ENCODE measurements around the gene BHMT.
A peak's percentile ranks its signal among the peaks of the same experiment; 100 is the strongest.
"Not testable (repeated sequence)": the region's sequence is repeated elsewhere in the genome, so short reads cannot be mapped to it uniquely, and the experiment has no call there.

BHMT gene

DNA sequence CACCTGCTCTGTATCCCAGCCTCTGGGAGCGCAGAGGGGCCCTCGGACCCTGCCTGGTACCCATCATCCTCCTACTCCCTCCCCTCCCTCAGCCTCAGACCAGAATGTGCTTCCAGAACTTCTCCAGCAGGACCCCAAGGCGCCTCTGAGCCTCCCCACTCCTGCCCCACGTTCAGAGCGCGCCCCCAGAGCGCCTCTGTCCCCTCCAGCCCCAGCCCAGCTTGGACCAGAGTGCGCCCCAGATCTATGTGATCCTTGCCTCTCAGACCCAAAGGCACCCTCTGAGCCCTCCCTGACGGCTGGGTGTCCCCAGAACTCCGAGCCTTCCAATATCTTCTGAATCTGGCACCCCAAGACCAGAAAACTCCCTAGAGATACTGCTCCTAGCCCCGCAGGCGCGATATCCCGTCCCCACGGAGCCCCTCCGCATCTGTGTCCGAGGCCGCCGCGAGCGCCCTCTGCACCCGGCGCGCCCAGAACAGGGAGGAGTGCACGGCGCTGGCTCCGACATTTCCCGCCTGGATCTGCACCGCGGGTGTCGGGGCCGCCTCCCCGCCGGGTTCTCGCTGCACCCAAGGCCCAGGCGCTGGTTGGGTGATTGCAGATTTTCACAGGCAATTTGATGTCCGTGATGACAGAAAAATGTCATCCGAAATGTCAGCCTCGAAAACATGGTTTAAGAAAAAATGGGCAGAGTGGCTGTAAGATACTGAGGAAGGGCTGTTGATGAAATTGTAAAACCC lies 522 bp downstream of the BHMT start:
- ATAC-seq: no peak

DNA sequence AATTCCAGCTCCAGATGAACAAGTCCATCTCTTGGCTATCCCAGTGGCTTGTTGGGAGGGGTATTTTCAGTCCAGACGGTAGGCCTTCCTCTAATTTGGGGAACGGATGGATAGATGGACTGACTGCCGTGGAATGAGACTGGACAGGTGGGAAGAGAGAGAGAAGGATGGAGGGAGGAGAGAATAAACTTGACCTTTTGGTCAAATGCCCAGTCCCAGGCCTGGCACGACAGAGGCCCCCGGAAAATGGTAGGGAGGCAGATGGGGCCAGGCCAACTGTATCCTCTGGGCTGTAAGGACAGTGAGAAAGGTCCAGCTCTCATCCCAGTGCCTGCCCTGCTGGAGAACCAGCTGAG lies 1.1 kb downstream of the BHMT start:
- ATAC-seq: no peak

DNA sequence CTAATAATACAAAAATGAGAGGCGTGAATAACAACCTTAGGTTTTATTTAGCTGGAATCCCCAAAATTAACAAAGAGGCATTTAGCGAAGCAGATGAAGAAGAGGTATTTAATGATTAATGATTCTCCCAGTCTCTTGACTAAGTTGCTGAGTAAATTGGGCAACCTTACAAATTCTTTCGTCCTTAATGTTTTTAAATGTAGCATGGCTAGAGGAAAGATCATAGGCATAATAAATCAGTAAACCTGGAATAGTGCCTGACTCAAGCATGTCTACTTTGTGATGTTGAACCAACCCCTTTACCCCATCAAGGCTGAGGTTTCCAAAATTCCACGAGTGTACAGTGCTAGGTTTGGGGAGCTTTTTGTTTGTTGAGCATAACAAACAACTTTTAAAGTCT lies 7.9 kb downstream of the BHMT start:
- ATAC-seq: no peak

DNA sequence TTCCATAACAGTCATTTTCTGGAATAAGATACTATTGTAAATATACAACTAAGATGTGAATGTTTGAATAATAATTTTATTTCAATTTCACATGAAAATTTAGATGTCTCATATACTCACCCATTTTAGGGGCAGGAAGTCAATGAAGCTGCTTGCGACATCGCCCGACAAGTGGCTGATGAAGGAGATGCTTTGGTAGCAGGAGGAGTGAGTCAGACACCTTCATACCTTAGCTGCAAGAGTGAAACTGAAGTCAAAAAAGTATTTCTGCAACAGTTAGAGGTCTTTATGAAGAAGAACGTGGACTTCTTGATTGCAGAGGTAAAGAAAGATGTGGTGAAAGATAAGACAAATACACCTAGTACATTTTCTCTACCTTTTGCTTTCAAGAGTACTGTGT lies 8.6 kb downstream of the BHMT start:
- peak; percentile 63 to 76 for ATAC-seq

DNA sequence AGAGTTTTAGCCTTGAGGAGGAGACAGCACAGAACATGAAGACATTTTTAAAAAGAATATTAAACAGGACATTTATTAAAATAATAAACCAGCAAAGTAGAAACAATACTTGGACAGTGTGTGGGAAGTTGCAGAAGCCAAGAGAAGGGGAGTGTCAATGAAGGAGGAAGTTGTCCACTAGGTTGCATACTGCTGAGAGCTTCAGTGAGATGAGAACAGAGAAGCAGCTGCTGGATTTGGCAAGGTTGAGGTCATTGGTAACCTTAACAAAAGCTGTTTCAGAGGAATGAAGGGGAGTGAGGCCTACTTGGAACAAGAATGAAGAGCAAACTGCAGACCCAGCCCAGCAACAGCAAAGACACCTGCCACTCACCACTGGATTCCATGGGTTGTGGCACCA lies 11.4 kb downstream of the BHMT start:
- no peak for ATAC-seq

DNA sequence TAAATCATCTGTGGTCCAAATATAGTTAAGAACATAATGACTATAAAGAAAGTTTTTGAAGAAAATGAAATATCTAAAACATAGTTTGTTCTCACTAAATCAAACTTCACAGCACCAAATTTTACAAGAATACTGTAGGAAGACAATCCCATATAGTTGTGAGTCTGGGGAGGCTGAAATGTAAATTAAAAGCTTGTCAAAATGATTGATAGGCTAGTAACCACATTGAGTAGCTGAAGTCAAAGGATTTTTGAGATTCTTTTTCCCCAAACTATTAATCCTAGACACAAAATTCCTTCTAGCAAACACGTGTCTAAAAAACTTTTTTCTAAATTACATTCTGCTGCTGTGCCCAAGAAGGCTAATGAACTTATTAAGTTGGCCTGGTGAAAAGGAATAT lies 13.0 kb downstream of the BHMT start:
- ATAC-seq: no peak

DNA sequence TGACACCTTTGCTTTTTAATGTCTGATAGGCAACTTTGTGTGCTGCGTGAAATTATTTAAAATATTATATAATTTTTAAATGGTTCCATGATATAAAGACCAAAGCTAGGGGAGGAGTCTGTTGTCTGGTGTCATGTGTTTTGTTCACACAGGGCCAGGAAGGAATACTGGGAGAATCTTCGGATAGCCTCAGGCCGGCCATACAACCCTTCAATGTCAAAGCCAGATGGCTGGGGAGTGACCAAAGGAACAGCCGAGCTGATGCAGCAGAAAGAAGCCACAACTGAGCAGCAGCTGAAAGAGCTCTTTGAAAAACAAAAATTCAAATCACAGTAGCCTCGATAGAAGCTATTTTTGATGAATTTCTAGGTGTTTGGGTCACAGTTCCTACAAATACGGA lies 19.2 kb downstream of the BHMT start:
- no peak for ATAC-seq

DNA sequence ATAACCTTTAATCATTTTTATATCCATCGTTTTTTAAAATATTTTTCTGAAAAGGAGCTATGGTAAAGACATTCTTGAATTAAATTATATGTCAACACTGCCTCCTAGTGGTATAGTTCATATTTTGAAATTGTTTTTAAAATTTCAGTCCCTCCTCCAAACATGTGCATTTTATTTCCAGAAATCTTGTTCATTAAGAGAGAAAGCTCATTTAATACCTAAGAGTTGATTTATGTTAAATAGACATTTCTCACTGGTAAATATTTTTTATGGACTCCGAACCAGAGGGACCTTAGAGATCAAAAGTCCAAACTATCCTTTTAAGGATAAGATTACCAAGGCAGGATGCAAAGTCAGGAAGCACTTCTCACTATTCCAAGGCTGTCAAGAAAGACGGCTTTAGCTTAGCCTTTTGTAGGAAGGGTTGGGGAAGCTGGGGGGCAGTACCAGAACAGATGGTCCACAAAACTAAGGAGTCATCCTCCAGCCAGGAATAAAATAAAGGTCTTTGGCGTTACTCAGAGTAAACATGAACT lies 21.6 kb downstream of the BHMT start:
- peak in 1 of 2 donors; percentile 33 for ATAC-seq

DNA sequence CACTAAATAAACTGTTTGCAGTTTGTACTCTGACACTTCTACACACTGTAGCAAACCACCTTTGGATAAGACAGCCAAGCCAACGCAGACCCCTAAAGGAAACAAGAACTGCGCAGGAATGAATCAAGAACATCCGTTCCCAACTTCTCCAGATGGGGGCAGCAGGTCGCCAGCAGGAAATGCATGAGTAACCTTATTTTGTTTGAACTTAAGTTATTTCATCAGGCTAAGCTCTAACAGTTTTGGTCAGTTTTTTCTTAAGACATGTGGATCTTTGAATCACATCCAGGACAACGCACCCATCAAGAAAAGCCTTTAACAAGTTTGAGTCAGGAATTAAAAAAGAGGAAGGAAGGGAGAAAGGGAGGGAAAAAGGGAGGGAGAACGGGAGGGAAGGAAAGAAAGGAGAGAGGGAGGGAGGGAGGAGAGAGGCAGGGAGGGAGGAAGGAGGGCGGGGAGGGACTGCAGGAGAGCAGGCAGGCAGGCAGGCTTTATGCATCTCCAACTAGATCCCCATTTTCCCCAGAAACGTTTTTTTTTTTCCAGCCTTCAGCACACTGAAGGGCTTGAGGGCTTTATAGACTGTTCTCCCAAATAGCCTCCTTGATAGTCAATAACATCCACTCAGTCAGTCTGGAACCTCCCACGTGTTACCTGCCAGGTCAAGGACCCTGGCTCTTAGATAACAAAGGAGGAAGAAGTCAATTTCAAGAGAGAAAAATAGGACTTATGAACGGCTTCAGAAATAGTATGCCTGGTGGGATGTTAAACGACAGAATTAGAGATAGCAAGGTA lies 22.2 kb downstream of the BHMT start:
- ATAC-seq: peak; percentile 63 to 75

DNA sequence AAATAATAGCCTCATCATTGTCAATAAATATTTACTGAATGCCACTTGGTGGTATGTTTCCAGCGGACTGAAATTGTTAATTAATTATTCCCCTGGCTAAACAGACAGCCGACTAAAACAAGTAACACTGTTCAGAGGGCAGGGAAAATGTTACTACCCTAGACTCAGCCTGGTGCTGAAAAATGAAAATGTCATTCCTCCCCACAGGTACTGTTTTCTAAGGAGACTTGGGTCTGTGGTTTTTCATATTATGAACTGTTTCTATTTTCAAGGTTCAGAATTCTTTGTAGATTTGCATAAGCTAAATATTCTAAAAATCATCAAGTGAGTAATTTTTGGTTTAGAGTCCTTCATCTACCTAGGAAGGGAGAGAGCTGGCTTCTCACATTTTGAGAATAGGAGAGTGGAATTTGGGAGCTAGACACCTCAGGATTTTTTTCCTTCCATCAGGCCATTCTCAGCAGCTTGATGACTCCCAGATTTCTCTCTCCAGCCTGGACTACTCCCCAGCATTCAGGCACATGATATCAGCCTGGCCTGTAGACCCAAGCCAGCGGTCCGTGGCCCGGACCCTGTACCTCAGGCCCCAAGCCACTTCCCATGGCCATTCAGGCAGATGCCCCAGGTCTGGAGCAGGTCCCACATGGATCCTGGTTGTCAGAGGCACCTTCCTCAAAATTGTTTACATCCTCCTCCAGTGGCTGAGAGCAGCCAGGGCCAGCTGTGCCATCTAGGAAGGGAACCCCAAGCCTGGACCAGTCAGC lies 24.4 kb downstream of the BHMT start:
- peak in 1 of 2 donors; percentile 33 for ATAC-seq

DNA sequence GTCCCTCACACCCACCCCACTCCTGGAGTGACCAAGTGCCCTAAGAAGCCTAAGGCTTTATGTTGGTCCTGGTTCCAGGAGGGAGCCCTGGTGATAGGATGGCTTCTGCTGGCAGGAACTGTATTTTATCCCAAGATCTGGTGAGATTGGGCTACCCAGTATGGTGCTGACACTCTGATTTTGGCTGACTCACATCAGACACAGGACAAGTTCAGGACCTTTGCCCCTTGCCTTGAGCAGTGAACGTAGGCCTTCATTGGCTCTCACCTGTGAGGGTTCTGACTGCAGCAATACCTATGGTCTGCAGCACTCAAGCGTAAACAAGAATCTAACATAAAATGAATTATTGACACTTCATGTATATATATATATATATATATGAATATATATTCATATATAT lies 25.0 kb downstream of the BHMT start:
- no peak for ATAC-seq

DNA sequence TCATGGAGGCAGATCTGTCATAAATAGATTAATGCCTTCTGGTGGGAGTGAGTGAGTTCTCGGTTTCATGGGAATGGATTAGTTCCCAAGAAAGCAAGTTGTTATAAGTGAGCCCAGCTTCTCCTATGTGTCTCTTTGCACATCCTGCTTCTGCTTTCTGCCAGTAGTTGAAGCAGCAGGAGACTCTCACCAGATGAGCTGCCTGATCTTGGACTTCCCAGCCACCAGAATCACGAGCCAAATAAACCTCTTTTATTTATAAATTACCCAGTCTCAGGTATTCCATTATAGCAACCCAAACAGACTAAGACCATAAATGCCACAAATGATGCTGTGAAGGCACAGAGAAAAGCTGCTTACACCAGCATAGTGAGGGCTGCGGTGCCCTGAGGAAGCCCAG lies 28.9 kb downstream of the BHMT start:
- no peak for ATAC-seq

DNA sequence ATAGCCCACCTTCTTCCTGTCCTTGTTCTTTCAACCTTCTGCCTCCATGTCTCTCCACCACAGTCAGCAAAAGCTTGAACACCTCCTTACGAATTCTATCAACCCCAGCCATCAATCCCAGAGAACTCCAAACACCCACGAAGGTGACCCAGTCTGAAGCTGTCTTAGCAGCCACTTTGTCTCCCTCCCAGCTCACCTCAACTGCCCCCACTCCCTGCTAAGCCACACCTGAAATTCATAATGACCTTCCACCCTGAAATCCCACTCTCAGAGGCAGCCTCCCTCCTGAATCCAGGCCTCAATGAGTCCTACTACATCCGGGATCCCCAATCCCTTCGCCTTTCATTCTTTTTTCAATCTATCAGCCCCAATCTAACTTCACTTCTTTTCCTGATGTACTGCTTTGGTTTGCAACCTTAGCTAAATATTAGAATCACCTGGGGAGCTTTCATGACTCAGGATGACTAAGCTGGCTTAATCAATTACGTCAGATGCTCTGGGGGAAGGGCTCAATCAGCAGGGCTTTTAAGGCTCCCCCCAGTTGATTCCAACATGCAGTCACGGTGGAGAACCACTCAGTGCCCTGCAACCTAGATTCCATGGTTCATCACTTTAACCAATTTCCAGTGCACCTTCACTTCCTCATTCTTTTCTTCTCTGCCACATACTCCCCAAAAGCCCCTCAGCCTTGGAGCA lies 32.2 kb downstream of the BHMT start:
- peak in 1 of 2 donors; percentile 33 for ATAC-seq

DNA sequence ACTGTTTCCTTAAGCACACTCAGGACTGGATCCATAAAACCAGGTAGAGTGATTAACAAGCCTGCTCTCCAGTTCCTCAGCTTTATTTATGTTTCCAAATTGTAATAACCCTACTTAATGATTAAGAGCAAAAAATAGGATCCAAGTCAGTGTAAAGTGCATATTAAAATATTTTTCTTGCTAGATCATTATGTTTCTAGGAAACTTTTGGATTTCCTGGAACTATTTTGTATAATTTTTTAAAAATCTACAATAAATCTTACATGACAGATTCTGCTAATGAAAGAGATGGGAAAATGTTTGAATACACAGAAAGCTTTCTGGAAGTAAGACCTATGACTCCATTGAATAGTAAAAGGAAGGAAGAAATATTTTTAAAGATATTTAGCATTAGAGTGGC lies 35.5 kb downstream of the BHMT start:
- ATAC-seq: no peak

DNA sequence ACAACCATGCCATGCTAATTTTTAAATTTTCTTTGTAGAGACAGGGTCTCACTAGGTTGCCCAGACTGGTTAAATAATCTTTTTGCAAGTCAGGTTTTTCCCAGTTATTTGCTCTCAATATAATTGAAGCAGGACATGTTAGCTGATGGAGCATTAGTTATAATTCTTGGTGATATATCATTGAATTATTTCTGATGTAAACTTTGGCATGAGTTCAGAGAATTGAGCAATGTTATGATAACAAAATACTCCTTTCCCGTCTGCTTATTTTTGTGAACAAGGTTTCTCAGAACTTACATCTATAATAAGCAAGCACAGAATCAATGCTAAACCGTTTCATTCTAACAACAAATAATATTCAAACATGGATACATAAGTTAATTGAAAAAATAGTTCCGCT lies 37.8 kb downstream of the BHMT start:
- ATAC-seq: no peak

DNA sequence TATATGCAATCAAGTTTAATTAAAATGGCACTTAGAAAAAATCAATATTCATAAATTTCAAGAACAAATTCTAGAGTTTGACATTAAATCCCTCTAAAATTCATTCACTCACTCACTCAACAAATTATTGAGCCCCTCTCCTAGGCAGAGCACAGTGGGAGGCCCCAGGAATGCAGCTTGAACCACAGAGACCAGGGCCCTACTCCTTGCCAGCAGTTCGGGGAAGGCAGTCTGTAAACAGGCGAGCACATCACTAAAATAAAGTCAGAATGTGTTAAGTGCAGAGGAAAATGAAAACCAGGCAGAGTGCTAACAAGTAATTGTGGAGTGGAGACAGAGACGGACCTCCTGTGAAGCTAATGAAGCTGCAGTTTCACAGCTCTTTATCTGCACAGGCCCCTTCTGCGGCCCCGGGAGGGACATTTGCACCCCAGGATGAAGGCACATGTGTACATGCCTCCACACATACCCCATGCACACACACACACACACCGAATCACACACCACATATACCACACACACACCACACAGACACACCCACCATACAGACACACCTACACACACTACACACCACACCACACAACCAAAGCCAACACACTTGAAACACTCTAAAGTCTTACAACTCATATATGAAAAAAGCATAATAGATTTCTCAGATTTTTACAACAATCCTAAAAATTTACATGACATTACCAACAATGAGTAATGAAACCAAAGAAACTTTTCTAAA lies 40.5 kb downstream of the BHMT start:
- ATAC-seq: no peak

DNA sequence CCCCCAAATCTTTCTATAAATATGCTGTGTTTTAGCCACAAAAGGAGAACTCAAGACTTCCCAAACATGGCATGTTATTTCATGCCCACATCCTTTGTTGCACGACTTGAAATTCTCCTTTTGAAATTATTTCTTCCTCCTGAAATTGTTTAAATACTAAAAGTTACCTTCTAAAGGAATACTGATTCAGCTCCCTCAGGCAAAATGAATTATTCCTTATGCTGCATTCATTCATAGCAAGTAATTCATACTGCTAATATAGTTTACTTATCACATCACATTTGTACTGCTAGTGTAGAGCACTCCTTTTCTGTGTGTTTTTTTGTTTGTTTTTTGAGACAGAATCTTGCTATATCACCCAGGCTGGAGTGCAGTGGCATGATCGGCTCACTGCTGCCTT lies 45.7 kb downstream of the BHMT start:
- ATAC-seq: no peak

DNA sequence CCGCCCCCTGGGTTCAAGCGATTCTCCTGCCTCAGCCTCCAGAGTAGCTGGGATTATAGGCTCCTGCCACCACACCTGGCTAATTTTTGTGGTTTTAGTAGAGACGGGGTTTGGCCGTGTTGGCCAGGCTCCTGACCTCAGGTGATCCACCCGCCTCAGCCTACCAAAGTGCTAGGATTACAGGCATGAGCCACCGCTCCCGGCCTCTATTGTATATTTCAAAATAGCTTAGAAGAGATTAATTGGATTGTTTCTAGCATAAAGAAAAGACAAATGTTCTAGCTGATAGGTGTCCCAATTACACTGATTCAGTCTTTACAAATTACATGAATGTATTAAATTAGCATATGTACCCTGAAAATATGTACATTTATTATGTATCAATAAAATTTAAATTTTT lies 50.0 kb downstream of the BHMT start:
- ATAC-seq: not testable (repeated sequence)

DNA sequence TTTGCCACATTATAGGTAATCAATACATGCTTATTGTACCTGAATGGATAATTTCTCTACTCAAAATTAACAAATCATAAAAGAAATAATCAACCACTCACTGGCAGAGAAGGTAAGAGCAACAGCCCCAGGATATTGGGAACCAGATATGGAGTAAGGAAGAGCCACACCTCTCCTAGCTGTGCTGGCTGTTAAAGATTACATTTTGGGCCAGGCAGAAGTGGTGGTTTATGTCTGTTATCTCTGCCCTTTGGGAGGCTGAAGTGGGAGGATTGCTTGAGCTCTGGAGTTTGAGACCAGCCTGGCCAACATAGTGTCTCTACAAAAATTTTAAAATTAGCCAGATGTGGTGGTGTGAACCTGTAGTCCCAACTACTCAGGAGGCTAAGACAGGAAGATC lies 56.4 kb downstream of the BHMT start:
- ATAC-seq: no peak

DNA sequence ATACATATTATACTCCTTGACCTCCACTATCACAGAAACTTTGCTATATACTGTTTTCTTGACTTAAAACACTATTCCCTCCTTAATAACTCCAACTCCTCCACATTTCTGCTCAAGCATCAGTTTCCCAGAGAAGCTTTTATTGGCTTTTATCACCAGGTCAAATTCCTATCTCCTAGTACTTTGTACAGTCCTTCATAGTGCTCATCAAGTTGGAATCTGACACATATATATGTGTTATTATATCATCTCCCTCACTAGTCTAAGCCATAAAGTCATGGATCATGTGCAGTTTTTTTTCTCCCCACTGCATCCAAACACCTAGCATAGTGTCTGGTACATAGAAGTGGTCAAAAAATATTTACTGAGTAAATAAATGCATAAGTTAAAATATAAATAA lies 59.1 kb downstream of the BHMT start:
- ATAC-seq: no peak

DNA sequence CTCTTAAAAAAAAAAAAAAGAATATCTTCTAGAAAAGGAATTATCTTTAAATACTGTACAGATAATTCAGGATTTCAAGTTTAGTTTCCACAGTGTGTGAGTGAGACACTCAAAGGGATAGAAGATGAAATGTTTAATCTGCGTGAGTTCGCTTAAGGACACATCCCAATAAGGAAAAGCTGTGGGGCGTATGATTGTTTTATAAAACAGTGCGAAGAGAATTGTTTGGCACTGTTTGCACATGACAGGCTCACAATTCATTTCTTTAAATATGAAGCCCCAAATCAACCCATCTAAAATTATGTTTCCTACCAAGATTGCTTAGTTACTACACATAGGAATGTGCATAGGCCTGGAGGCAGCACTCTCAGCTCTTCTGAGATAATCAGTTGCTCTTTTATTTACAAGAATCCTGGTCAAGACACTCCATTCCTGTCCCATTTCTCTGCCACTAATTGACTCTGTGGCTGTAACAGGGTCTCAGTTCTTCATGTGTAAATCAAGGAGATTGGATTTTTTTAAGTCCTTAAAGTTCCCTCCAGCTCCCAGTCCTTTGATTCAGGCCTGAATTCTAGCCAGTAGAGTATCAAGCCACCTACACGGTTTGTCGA lies 60.1 kb downstream of the BHMT start:
- no peak for ATAC-seq

DNA sequence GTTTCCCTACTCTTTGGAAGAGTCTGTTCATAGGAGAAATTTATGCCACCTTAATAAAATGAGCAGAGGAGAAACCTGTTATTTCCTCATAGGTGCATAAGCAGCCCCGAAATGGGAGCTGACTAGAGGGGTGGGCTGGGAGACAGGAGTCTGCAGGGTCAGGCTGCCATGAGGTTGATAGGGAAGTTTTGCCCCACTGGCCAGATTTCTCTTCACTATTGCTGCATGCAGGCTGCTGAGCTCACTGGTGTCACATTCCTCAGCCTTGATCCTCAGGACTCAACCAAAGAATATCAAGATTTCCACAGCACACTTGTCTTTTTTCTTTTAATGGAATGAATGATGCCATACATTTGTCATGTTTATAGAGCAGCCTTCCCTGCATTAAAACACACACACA lies 60.7 kb downstream of the BHMT start:
- no peak for ATAC-seq
